ENCODE data around the gene SNTG2.

- no peak for TF ChIP-seq TAF1 (conservative IDR thresholded peaks at IDR 0.05)
- TF ChIP-seq EGR1 (IDR thresholded peaks at IDR 0.05; ENCODE audit: low read depth in 2 of 2), result no peak
- TF ChIP-seq CTCF (IDR thresholded peaks at IDR 0.05; ENCODE audit: low read depth, low read length, missing input control), result no peak
- TF ChIP-seq YY1 (IDR thresholded peaks at IDR 0.05), result no peak
- TF ChIP-seq MAX (IDR thresholded peaks at IDR 0.05), result no peak
- no peak for TF ChIP-seq REST (IDR thresholded peaks at IDR 0.05)
Observed at GRCh38 chr2:1231466-1232063, 280.9 kb downstream of the SNTG2 start.
